ENCODE measurements around the gene SVIL.
"Not testable (repeated sequence)": the region's sequence is repeated elsewhere in the genome, so short reads cannot be mapped to it uniquely, and the experiment has no call there.

SVIL gene

GRCh38 chr10:29648983-29649268 lies 14.2 kb upstream of the SVIL start:
- DNase-seq (ENCODE audit: low spot score), result peak; percentile 76

GRCh38 chr10:29648114-29648982 lies 13.6 kb upstream of the SVIL start:
- no peak for DNase-seq (ENCODE audit: low spot score)

- no peak for DNase-seq (ENCODE audit: low spot score)
Measured at GRCh38 chr10:29647478-29647877, 12.7 kb upstream of the SVIL start.

- DNase-seq (ENCODE audit: low spot score), result no peak
Measured at GRCh38 chr10:29646960-29647461, 12.2 kb upstream of the SVIL start.

GRCh38 chr10:29646238-29646902 lies 11.6 kb upstream of the SVIL start:
- peak; percentile 45 for DNase-seq (ENCODE audit: low spot score)

- DNase-seq (ENCODE audit: low spot score), result peak; percentile 41
Measured at GRCh38 chr10:29643771-29644501, 9.2 kb upstream of the SVIL start.

- DNase-seq (ENCODE audit: low spot score), result peak; percentile 26
Measured at GRCh38 chr10:29642990-29643389, 8.2 kb upstream of the SVIL start.

GRCh38 chr10:29637537-29637936 lies 2.8 kb upstream of the SVIL start:
- DNase-seq (ENCODE audit: low spot score), result no peak

GRCh38 chr10:29636178-29636577 lies 1.4 kb upstream of the SVIL start:
- peak; percentile 42 for DNase-seq (ENCODE audit: low spot score)

GRCh38 chr10:29635711-29636144 lies 957 bp upstream of the SVIL start:
- peak; percentile 76 for DNase-seq (ENCODE audit: low spot score)

- DNase-seq (ENCODE audit: low spot score), result no peak
Measured at GRCh38 chr10:29634105-29634504, 666 bp downstream of the SVIL start.

GRCh38 chr10:29631049-29631339 lies 3.8 kb downstream of the SVIL start:
- no peak for DNase-seq (ENCODE audit: low spot score)

- DNase-seq (ENCODE audit: low spot score), result no peak
Measured at GRCh38 chr10:29630205-29631048, 4.3 kb downstream of the SVIL start.

GRCh38 chr10:29628912-29629526 lies 5.8 kb downstream of the SVIL start:
- DNase-seq (ENCODE audit: low spot score), result no peak

GRCh38 chr10:29628311-29628710 lies 6.5 kb downstream of the SVIL start:
- no peak for DNase-seq (ENCODE audit: low spot score)

GRCh38 chr10:29627201-29628132 lies 7.3 kb downstream of the SVIL start:
- no peak for DNase-seq (ENCODE audit: low spot score)

- DNase-seq (ENCODE audit: low spot score), result not testable (repeated sequence)
Measured at GRCh38 chr10:29624357-29624756, 10.4 kb downstream of the SVIL start.

GRCh38 chr10:29623797-29624196 lies 11.0 kb downstream of the SVIL start:
- DNase-seq (ENCODE audit: low spot score), result peak; percentile 60

GRCh38 chr10:29622382-29622922 lies 12.3 kb downstream of the SVIL start:
- DNase-seq (ENCODE audit: low spot score), result no peak

GRCh38 chr10:29621161-29621560 lies 13.6 kb downstream of the SVIL start:
- DNase-seq (ENCODE audit: low spot score), result peak; percentile 86

All from kidney tubule cell (primary cell).